DOHH2 (cell line): ENCODE data around the gene MADD.

Experiments
- H3F3A ChIP-seq: fragments of 200-600 bp; sonication (generic), shearing (Covaris generic); 2 replicates; pipeline ENCODE4 v1.6.0; 2016; ENCODE audit warnings: antibody characterized with exemption, mild to moderate bottlenecking; ENCODE audit not compliant: control insufficient read depth, insufficient read depth
- H3K27ac ChIP-seq: fragments of 200-600 bp; sonication (generic); 2 replicates; pipeline ENCODE4 v1.5.1; 2014; ENCODE audit warnings: low read depth, mild to moderate bottlenecking, low read length, moderate library complexity
- H3K27me3 ChIP-seq: fragments of 200-600 bp; sonication (generic); 2 replicates; pipeline ENCODE4 v1.6.1; 2014; ENCODE audit warnings: mild to moderate bottlenecking, low read length, mixed read lengths; ENCODE audit not compliant: control insufficient read depth
- H3K36me3 ChIP-seq: fragments of 200-600 bp; sonication (generic); 2 replicates; pipeline ENCODE4 v1.6.1; 2014; ENCODE audit warnings: mild to moderate bottlenecking, low read length, moderate library complexity, mixed read lengths; ENCODE audit not compliant: control insufficient read depth
- H3K4me1 ChIP-seq: fragments of 200-600 bp; sonication (generic); 2 replicates; pipeline ENCODE4 v1.6.1; 2014; ENCODE audit warnings: mild to moderate bottlenecking, low read length, mixed read lengths; ENCODE audit not compliant: control insufficient read depth
- H3K4me2 ChIP-seq: fragments of 200-600 bp; sonication (generic); 2 replicates; pipeline ENCODE4 v1.6.0; 2014; ENCODE audit warnings: mild to moderate bottlenecking, low read length, moderate library complexity
- H3K4me3 ChIP-seq: fragments of 200-600 bp; sonication (generic); 2 replicates; pipeline ENCODE4 v1.5.1; 2014; ENCODE audit warnings: mild to moderate bottlenecking, low read length, mixed read lengths
- H3K79me2 ChIP-seq: fragments of 200-600 bp; sonication (generic); 2 replicates; pipeline ENCODE4 v1.6.1; 2014; ENCODE audit warnings: mild to moderate bottlenecking, low read length, mixed read lengths; ENCODE audit not compliant: control insufficient read depth
- H3K9me2 ChIP-seq: fragments of 200-600 bp; sonication (generic); replicated peaks from 2 replicates; pipeline ENCODE4 v1.6.1; 2014; ENCODE audit warnings: mild to moderate bottlenecking, low read length, mixed read lengths; ENCODE audit not compliant: control insufficient read depth
- H3K9me3 ChIP-seq: fragments of 200-600 bp; sonication (generic); 2 replicates; pipeline ENCODE4 v1.6.1; 2014; ENCODE audit warnings: antibody characterized with exemption, low read length, mixed read lengths; ENCODE audit not compliant: control insufficient read depth, insufficient read depth
- H4K20me1 ChIP-seq: fragments of 200-600 bp; sonication (generic); 2 replicates; pipeline ENCODE4 v1.6.0; 2014; ENCODE audit warnings: low read depth, mild to moderate bottlenecking, antibody characterized with exemption, low read length, moderate library complexity; ENCODE audit not compliant: control insufficient read depth, insufficient read depth
- CTCF ChIP-seq: fragments of 200-600 bp; sonication (generic); IDR thresholded peaks from one replicate; pipeline ENCODE4 v1.5.1; 2014; ENCODE audit warnings: antibody characterized with exemption, mild to moderate bottlenecking, low read depth, low read length; ENCODE audit not compliant: poor library complexity, severe bottlenecking
- EZH2phosphoT487 ChIP-seq: fragments of 200-600 bp; sonication (generic); IDR thresholded peaks from 2 replicates; pipeline ENCODE4 v1.6.1; 2017; ENCODE audit warnings: borderline replicate concordance, mild to moderate bottlenecking, antibody characterized with exemption, low read length, moderate library complexity, mixed read lengths

MADD gene

DNA sequence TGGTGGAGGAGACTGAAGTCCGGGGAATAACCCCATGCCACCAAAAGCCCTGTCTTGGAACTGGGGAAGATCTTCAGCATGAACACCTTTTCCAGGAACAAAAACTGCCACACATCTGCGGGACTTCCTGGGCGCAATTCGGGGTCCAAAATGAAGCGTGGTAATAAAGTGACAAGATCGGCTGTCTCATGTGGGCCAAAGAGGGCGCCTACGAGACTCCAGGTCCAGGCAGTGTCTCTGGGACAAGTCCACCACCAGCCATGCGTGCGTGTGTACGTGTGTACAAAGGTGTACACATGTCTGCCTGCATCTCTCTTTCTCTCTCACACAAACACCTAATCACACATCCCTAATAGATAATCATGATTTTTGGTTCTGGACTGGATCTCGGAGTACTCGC, 91.5 kb downstream of the MADD start:
- TF ChIP-seq EZH2phosphoT487 = no peak
- TF ChIP-seq CTCF = no peak
- no peaks in the 10 kb centered on the region for H3K27me3 ChIP-seq

GRCh38 chr11:47366020-47366490, 96.1 kb downstream of the MADD start:
- H3K9me3 ChIP-seq = no peaks in the 10 kb centered on the region
- H4K20me1 ChIP-seq = no peaks in the 10 kb centered on the region
- no peaks in the 10 kb centered on the region for H3K9me2 ChIP-seq
- no peak overlapping the region for H3K27ac ChIP-seq
- H3K27me3 ChIP-seq = no peaks in the 10 kb centered on the region
- no peak overlapping the region for H3K4me2 ChIP-seq
- no peak overlapping the region for H3K4me3 ChIP-seq
- peaks cover 39% of the 10 kb centered on the region for H3K36me3 ChIP-seq
- no peaks in the 10 kb centered on the region for H3F3A ChIP-seq
- H3K79me2 ChIP-seq = peaks cover 62% of the 10 kb centered on the region
- TF ChIP-seq EZH2phosphoT487 = no peak
- no peak for TF ChIP-seq CTCF
- H3K4me1 ChIP-seq = peaks cover 12% of the 10 kb centered on the region

More for the DNA sequence above, 91.5 kb downstream of the MADD start:
- Histone ChIP-seq H3F3A (no peaks in the 10 kb centered on the region; the same call in 1 of the 2 replicates), H3K9me2 (no peaks in the 10 kb centered on the region), H3K36me3 (peaks cover 36% of the 10 kb centered on the region), H4K20me1 (no peaks in the 10 kb centered on the region), H3K4me2 (no peak overlapping the region), H3K9me3 (peaks cover 8% of the 10 kb centered on the region; the same call in 1 of the 2 replicates), H3K79me2 (peaks cover 44% of the 10 kb centered on the region), H3K4me3 (no peak overlapping the region), H3K4me1 (peaks cover 8% of the 10 kb centered on the region), H3K27ac (no peak overlapping the region)

- Histone ChIP-seq H3K4me2 (no peak overlapping the region), H3K9me3 (no peaks in the 10 kb centered on the region), H3K79me2 (peaks cover 69% of the 10 kb centered on the region), H3K9me2 (no peaks in the 10 kb centered on the region), H3K27me3 (no peaks in the 10 kb centered on the region), H4K20me1 (no peaks in the 10 kb centered on the region), H3F3A (no peaks in the 10 kb centered on the region), H3K36me3 (peaks cover 67% of the 10 kb centered on the region), H3K4me3 (no peak overlapping the region), H3K27ac (no peak overlapping the region), H3K4me1 (peaks cover 21% of the 10 kb centered on the region)
- no peak for TF ChIP-seq EZH2phosphoT487
- no peak for TF ChIP-seq CTCF
Measured at GRCh38 chr11:47369676-47370075, 99.7 kb downstream of the MADD start.
